ENCODE data around the gene ABCG1.

DNA sequence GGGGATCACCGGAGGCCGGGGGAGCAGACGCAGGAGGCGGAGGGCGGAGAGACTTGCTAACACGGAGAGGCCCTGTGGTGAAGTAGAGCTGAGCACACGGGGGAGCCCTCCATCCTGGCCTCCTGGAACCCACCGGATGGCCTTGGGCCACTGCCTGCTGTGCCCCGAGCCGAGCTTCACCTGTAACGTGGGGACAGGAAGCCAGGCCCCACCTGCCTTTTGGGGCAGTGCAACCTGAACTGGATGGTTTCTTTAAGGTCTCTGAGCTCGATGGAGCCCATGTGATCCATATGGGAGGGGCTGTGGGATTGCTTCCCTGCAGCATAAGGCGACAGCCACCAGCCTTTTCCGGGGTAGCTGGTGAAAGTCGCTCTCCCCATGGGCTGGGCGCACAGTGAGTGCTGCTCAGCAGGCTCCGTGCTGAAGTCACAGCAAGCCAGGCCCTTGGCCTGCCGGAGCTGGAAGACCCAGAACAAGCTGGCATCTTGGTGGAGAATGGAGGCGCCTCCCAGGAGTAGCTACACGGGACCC lies 60.5 kb downstream of the ABCG1 start:
- TF ChIP-seq, protein P1, sequence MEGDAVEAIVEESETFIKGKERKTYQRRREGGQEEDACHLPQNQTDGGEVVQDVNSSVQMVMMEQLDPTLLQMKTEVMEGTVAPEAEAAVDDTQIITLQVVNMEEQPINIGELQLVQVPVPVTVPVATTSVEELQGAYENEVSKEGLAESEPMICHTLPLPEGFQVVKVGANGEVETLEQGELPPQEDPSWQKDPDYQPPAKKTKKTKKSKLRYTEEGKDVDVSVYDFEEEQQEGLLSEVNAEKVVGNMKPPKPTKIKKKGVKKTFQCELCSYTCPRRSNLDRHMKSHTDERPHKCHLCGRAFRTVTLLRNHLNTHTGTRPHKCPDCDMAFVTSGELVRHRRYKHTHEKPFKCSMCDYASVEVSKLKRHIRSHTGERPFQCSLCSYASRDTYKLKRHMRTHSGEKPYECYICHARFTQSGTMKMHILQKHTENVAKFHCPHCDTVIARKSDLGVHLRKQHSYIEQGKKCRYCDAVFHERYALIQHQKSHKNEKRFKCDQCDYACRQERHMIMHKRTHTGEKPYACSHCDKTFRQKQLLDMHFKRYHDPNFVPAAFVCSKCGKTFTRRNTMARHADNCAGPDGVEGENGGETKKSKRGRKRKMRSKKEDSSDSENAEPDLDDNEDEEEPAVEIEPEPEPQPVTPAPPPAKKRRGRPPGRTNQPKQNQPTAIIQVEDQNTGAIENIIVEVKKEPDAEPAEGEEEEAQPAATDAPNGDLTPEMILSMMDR (IDR thresholded peaks at IDR 0.05): no peak
- TF ChIP-seq POLR2A (IDR thresholded peaks at IDR 0.05): no peak
